Activated T-helper 1 cell treated with anti-CD3 and anti-CD28 coated beads, Interleukin-2, amount 50 U/mL, for 16 hours (primary cell): Measurements from ENCODE around the gene SEPTIN8.

Source experiments
- DNase-seq, 2 donors: peaks; one replicate each; pipeline ENCODE4 v3.0.0-alpha.2; 2020; ENCODE audit warnings: low read depth in 1 of 2, low spot score in 1 of 2

The SEPTIN8 gene

GRCh38 chr5:132765311-132766019 is 11.6 kb downstream of the SEPTIN8 start:
- no peak for DNase-seq

DNA sequence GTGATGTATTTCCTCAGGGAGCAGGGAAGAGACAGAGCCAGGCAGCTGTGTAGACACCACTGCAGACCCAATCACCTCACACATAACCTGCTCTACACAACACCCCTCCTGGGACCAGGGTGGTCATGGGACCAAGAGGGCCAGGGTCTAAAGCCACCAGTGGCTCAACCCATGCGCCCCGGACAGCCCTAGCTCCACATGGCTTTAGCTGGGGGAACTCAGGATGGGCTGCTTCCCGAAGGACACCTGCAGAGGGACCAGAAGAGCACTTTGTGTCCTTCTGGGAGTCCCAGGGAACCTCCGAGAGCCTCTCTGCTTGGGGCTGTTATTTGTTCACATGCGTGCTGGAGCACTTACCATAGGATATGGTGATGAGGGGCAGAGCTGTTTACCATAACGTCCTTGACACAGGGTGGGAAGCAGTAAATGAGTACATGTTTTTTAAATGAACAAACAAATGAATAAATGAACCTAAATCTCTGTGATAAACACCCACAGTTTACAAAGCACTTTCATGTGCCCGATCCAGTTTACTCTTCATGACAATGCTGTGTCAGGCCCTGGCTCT is 12.3 kb downstream of the SEPTIN8 start:
- DNase-seq = no peak

- no peak for DNase-seq
Observed at GRCh38 chr5:132764051-132764450, 13.0 kb downstream of the SEPTIN8 start.

DNA sequence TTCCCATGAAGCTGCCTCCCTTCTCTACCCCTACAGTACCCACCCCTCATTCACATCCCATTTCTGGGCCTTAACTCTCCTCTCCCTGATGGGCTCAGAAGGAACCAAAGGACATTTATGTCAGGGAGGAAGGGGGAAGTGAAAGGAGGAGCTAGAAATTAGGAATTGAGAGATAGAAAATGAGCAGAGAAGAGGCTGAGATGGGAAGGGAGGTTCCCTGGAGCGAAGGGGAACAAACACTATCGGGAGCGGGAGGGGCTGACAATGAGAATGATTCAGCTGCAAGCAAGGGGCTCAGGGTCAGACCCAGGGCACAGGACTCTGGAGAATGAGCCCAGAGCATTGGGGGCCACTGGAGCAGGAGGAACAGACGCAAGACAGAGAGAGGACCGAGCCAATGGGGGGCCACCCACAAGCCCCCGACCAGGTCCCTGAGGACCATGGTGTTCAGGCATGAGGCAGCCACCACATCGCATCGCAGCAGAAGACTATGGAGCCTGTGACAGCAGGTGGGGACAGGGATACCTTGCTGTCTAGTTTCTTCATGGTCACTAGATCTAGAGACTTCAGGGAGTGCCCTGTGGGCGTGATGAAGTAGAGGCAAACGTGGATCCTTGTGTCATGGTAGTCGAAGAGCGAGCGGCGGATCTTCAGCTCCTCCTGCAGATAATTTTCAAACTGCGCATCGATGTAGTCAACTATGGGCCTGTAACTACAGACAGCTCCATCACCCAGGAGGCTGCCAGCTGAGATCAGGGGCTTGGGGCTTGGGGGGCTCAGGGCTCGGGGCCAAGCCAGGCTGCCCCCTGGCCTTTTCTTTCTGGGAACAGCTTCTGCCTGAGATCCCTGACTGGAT is 13.6 kb downstream of the SEPTIN8 start:
- no peak for DNase-seq

DNA sequence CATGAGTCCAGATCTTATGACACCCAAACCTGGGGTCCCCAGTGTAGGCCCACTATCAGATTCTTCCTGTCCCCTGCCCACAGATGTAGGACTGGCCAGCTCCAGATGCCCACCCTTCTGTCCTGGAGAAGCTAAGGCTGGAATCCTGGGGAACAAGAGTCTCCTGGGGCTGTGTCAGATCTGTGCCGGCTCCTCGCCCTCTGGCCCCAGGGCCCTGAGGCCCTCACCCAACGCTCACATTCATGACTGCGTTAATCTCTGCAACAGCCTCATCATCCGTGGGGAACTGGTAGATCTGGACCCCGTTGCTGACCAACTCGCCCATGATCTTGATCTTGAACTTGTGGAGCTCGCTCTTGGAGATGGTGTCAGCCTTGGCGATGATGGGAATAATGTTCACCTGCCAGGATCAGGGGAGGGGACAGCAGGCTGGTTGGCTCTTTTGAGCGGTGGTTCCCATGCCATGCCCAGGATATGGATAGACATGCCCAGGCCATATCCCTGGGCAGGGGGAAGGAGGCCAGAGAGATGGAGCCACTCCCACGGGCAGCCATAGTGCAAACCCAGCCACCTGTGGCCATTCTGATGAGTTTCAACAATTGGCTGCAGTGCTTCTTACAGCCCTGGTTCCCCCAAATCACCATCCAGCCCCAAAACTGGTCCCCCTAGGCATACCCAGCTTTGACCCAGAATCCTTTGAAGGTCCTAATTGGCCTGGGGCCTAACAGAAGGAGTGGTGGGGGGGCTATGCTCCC is 14.6 kb downstream of the SEPTIN8 start:
- DNase-seq = no peak

DNA sequence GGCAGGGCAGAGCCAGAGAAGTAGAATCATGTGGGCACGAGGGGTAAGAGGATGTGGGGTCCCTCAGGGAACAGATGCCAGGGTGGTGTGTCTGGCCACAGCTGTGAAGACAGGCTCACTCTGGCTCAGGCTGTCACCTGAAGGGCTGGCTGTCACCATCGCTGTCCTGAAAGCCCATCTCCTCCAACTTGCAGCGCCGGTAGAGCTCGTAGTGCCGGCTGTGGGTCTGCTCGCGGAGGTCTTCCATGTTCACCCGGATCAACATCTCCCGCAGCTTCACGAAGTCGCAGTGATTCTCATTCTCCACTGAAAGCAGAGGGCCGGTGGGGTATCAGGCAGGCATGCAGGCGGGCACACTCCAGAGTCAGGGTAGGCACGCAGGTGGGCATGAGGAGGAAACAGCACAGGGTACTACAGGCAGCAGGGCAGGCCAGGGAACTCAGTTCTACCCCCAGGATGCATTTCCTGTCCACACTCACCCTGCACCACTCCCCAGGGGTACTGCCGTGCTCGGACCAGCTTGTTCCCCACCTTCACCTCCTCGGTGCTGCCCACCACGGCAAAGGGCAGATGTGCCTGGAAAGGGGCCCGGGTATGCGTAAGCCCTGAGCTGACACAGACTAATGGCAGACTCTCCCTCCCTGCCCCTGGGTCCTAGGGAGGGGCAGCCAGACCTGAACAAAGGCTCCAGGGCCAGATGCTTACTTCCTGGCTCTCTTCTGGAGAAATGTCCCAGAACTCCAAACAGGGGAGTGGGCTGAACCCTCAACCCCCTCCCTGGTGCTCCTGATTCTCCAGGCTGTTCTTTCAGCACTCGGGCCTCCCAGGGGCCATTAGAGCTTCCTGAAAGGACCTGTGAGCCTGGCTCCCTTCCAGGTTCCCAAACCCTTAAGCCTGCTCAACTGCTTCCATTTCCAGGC is 15.5 kb downstream of the SEPTIN8 start:
- no peak for DNase-seq

DNA sequence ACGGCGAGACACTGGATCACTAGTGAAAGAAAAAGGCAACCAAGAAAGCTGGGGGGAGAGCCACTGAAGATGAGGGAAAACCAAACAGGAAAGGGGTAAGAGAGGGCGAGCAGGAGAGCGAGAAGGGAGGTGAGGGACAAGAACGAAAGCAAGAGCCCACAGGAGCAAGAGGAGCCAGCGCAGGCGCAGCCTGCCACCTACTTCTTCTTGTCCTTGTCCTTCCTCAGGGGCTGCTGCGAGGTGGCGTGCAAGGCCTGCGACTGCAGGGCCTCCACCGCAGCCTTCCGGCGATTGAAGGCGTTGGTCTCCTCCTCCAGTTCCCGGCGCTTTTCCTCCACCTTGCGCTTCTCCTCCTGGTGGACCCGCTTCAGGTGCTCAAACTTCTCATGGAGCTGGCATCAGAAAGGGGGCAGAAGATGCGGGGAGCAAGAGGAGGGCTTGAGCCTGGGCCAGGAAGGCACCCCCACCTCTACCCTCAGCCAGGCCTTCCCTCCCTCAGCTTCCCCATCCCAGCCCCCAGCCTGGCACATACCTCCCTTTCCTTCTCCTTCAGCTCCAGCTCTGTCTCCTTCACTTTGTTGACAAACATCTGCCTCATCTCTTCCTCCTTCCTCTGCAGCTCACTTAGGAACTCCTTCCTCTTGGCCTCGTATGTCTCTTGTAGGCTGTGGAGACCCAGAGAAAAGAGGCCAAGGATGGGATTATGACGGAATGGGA is 16.3 kb downstream of the SEPTIN8 start:
- no peak for DNase-seq

DNA sequence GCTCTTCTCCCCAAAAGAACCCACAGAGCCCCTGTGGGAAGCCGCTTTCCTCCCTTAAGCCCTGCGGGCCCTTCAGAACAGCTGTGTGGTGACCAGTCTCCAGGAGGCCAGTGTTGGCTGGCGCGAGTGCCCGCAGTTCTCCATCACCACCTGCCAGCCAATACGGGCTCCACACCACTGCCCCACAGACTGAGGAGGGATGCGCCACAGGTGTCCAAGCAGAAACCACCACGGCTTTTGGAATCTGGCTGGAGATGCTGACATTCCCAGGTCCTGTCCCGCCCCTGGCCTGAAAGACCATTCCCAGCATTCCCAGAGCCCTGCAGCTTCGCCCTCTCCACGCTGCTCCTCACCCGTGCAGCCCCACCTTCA is 17.0 kb downstream of the SEPTIN8 start:
- DNase-seq = no peak

DNA sequence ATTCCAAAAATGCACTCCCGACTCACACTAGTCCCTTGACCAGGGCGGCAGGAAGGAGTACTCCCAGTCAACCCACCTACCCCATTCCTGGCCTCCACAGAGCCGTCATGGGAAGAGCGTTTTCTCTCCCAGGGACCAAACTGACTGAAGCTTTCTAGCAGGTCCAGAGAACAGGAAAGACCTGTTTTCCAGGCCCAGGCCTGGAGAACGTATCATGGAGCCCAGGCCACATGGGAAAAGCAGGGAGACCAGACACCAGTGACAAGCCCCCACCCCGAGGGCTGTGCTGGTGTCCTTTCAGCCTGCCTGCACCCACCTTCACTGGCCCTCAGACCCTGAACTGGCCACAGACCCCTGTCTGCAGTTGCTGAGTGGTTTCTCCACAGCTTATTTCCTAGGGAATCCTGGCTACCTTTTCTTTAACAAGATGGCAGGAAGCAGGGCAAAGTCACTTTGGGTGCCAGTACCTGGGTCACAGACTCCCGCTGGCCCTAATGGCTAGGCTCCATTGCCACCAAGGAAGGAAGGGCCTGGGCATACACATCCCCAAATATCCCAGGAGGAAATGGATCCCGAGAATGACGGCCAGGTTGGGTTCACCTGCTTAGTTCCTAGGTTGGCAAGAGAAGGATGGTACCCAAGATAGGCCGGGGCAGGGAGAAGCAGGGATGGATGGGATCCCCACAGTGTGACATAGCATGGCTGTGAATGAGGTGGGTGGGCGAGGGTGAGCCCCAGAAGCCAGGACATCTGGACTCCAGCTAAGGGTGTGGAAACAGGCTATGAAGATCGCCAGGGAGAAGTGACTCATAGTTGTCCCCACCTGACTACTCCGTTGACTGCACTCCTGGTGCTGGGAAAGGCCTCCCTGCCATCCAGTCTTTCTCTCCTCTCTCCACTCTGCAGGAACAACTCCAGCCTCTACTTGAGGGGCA is 17.7 kb downstream of the SEPTIN8 start:
- no peak for DNase-seq

DNA sequence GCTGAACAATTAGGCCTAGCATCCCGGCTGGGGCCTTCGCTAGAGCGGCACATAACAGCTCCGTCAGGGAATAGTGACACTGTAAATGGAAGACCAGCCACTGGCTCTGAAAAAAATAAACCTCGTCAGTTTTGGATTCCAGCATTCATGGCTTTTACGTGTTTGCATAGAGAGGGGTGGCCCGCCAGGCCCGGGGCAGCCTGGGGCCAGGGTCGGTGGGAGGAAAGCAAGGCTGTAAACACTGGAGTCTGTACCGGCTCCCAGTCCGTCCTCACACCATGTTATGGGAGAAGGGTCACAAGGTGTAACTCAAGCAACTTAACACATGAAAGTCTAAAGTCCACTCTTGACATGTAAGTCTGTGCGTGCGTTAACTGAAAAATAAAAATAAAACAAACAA is 18.6 kb downstream of the SEPTIN8 start:
- no peak for DNase-seq

GRCh38 chr5:132756542-132756941 is 20.5 kb downstream of the SEPTIN8 start:
- no peak for DNase-seq

DNA sequence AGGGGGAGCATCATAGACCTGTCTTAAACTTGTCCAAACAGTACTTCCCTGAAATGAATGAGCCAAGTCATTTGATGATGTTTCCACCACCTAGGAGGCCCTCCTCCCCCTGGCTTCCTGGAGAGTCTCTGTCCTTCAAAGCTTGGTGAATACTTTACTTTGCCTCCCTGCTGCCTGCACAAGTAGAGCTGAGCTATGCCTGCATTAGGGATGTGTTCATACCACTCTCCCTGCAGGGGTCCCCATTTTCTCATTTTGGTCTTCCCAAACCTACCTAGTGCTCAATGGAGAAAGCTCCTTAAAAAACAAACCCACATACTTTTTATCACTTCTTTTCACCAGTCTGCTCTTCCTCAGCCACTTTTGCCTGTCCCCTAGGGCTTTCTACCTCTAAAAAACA is 22.1 kb downstream of the SEPTIN8 start:
- no peak for DNase-seq

GRCh38 chr5:132754111-132754510 is 22.9 kb downstream of the SEPTIN8 start:
- no peak for DNase-seq

DNA sequence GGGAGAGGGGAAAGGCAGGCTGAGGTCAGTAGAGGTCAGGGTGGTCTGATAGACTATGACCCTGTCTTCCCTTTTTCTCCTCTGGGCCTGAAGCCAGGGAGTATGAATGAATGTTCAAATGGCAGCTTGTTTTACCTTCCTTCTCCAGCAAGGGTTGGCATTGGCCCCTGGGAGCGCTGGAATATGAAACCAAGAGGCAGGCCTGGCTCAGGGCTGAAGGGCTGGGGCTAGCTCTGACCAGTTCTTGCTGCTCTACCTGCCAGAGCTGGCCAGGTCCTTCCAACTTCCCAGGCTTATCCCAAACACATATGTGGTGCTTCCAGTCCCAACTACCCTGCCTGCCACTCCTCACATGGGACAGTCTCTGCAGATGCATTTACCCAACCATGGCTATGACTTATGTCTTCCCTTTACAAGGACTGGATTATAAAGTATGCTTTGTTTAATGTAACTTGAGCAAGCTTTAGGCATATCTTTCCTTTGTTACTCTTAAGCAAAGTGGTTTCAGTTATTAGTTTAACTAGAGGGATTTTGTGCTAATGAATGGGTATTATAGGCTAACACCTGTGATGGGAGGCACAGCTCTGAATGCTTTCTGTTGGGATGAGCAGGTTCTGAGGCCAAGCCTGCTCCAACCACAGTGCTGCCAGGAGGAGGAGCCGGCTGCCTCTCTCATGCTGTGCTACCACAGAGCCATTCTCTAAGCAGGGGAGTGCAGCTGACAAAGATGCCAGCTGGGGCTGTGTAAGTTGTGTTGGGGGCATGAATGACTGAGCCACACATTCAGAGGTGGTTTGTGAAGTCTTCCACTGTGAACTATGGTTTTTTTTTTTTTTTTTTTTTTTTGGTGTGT is 23.7 kb downstream of the SEPTIN8 start:
- DNase-seq = no peak

DNA sequence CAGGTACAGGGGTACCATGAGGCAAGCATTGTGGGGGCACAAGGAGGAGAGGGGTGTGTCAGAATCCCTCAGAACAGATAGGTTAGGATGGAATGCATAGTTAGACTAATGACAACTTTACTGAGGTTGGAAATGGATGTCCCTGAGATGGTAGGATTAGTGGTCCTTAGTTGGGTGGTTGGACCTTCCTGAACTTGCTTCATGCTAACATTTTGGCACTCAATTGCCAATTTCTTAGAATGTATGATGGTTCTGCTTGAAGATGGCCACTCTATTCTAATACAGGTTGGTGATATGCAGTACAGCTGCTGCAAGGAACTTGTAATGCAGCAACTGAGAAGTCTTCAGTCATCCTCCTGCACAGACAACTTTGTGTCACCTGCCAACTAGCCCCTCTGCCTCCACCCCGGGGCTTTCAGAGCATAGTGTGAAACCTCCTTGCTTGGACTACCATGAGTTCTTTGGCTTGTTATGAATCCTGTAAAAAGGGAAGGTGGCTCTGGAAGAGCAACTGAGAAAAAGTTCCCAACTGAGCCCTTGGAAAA is 24.4 kb downstream of the SEPTIN8 start:
- DNase-seq = no peak

- DNase-seq = no peak
Observed at GRCh38 chr5:132751971-132752580, 25.0 kb downstream of the SEPTIN8 start.

- DNase-seq = no peak
Observed at GRCh38 chr5:132751444-132751843, 25.6 kb downstream of the SEPTIN8 start.
